OCI-LY3 (cell line): ENCODE measurements around the gene CCDC159.

Source experiments
- H2AFZ ChIP-seq: fragments of 200-600, 300-600 bp; shearing (Covaris generic); 2 replicates; pipeline ENCODE4 v1.6.0; 2014; ENCODE audit warnings: antibody characterized with exemption, low read depth, low read length
- H3K27ac ChIP-seq: fragments of 200-600, 300-600 bp; sonication (generic); 2 replicates; pipeline ENCODE4 v1.5.1; 2014; ENCODE audit warnings: mild to moderate bottlenecking, low read length, moderate library complexity, mixed read lengths
- H3K27me3 ChIP-seq: fragments of 200-600, 300-600 bp; sonication (generic); 2 replicates; pipeline ENCODE4 v1.6.1; 2014; ENCODE audit warnings: low read depth, low read length, mixed read lengths
- H3K36me3 ChIP-seq: fragments of 200-600, 300-600 bp; sonication (generic); replicated peaks from 2 replicates; pipeline ENCODE3; 2014; ENCODE audit warnings: low read depth, low read length, mixed read lengths
- H3K4me1 ChIP-seq: fragments of 300-600, 200-600 bp; sonication (generic); 2 replicates; pipeline ENCODE4 v1.6.1; 2014; ENCODE audit warnings: low read length, mixed read lengths
- H3K4me2 ChIP-seq: fragments of 200-600, 300-600 bp; sonication (generic); 2 replicates; pipeline ENCODE4 v1.6.1; 2014; ENCODE audit warnings: low read length, mixed read lengths
- H3K4me3 ChIP-seq: fragments of 300-600, 200-600 bp; sonication (generic); 2 replicates; pipeline ENCODE4 v1.5.1; 2014; ENCODE audit warnings: antibody characterized with exemption, mild to moderate bottlenecking, low read length, moderate library complexity
- H3K79me2 ChIP-seq: fragments of 300-600, 200-600 bp; shearing (Covaris generic); 2 replicates; pipeline ENCODE4 v1.6.1; 2014; ENCODE audit warnings: mild to moderate bottlenecking, low read length, mixed read lengths
- H3K9ac ChIP-seq: fragments of 300-600, 200-600 bp; shearing (Covaris generic); 2 replicates; pipeline ENCODE4 v1.6.0; 2014; ENCODE audit warnings: mild to moderate bottlenecking, low read length, moderate library complexity
- H3K9me3 ChIP-seq: fragments of 200-600, 300-600 bp; shearing (Covaris generic); 2 replicates; pipeline ENCODE4 v1.6.1; 2014; ENCODE audit warnings: low read length, mixed read lengths; ENCODE audit not compliant: insufficient read depth
- H4K20me1 ChIP-seq: fragments of 200-600, 300-600 bp; sonication (generic); 2 replicates; pipeline ENCODE4 v1.6.1; 2016; ENCODE audit warnings: low read length, mixed read lengths; ENCODE audit not compliant: insufficient read depth
- CTCF ChIP-seq: fragments of 200-600, 300-600 bp; sonication (generic); IDR thresholded peaks from 2 replicates; pipeline ENCODE4 v1.5.1; 2014; ENCODE audit warnings: antibody characterized with exemption, low read length, low read depth
- EZH2phosphoT487 ChIP-seq: fragments of 200-600 bp; shearing (Covaris generic); IDR thresholded peaks from 2 replicates; pipeline ENCODE4 v1.6.1; 2018; ENCODE audit warnings: antibody characterized with exemption, mixed run types, low read depth

The CCDC159 gene

GRCh38 chr19:11401808-11402543, 55.7 kb downstream of the CCDC159 start:
- TF ChIP-seq CTCF (no peak), EZH2phosphoT487 (no peak)
- no peak overlapping the region for H3K27ac ChIP-seq
- H3K4me1 ChIP-seq = no peaks in the 10 kb centered on the region
- H3K79me2 ChIP-seq = no peaks in the 10 kb centered on the region
- H3K4me2 ChIP-seq = no peak overlapping the region
- H3K27me3 ChIP-seq = no peaks in the 10 kb centered on the region
- no peaks in the 10 kb centered on the region for H3K9me3 ChIP-seq
- no peaks in the 10 kb centered on the region for H3K36me3 ChIP-seq
- H4K20me1 ChIP-seq = no peaks in the 10 kb centered on the region
- no peak overlapping the region for H3K4me3 ChIP-seq
- H3K9ac ChIP-seq = no peak overlapping the region
- H2AFZ ChIP-seq = no peak overlapping the region
